Liver (tissue), 9 donors: ENCODE measurements around the gene RASAL2. TPM values are rescaled to one million over a fixed set of nuclear protein-coding genes. Genes with fewer than 3 reads are reported as not detected.

ENCODE experiments used
- DNase-seq: peaks from one replicate; pipeline ENCODE4 v3.0.0-alpha.2; 2017; ENCODE audit warnings: low spot score
- H3K27ac ChIP-seq, 2 donors: one replicate each; pipeline ENCODE4 v1.7.0; 2013; ENCODE audit warnings: inconsistent platforms in 2 of 2, low read length in 2 of 2, control low read depth in 1 of 2, low read depth in 1 of 2, mild to moderate bottlenecking in 1 of 2
- H3K27me3 ChIP-seq, 4 donors: one replicate each; pipeline versions ENCODE4 v1.6.1 to v1.7.0; 2013; ENCODE audit warnings: low read length in 3 of 4, inconsistent platforms in 1 of 4, mild to moderate bottlenecking in 1 of 4, moderate library complexity in 1 of 4; ENCODE audit not compliant: control insufficient read depth in 4 of 4, insufficient read depth in 4 of 4
- H3K36me3 ChIP-seq, 4 donors: one replicate each; pipeline versions ENCODE4 v1.6.1 to v1.7.0; 2013; ENCODE audit warnings: low read length in 3 of 4, mild to moderate bottlenecking in 3 of 4, low read depth in 1 of 4, moderate library complexity in 1 of 4; ENCODE audit not compliant: control insufficient read depth in 4 of 4, insufficient read depth in 3 of 4
- H3K4me1 ChIP-seq, 4 donors: one replicate each; pipeline versions ENCODE4 v1.6.1 to v1.7.0; 2013; ENCODE audit warnings: low read length in 3 of 4, mild to moderate bottlenecking in 3 of 4, moderate library complexity in 1 of 4; ENCODE audit not compliant: control insufficient read depth in 4 of 4, insufficient read depth in 4 of 4
- H3K4me3 ChIP-seq, 3 donors: one replicate each; pipeline versions ENCODE4 v1.6.1 to v1.7.0; 2013; ENCODE audit warnings: low read length in 3 of 3, control low read depth in 1 of 3, low read depth in 1 of 3, mild to moderate bottlenecking in 1 of 3
- H3K9ac ChIP-seq, 2 donors: one replicate each; pipeline ENCODE4 v1.7.0; 2013; ENCODE audit warnings: low read length in 2 of 2, mild to moderate bottlenecking in 2 of 2, moderate library complexity in 2 of 2, control low read depth in 1 of 2, low read depth in 1 of 2
- H3K9me3 ChIP-seq, 4 donors: one replicate each; pipeline versions ENCODE4 v1.6.1 to v1.7.0; 2013; ENCODE audit warnings: low read length in 3 of 4; ENCODE audit not compliant: control insufficient read depth in 4 of 4
- CTCF ChIP-seq: fragments of 150-350 bp; IDR thresholded peaks from 2 replicates; pipeline ENCODE4 v1.5.1; 2017; ENCODE audit warnings: improper control_type of control experiment, low read depth, low read length; ENCODE audit not compliant: missing input control
- EGR1 ChIP-seq, 2 donors: IDR thresholded peaks; 2 replicates each; pipeline ENCODE4 v1.6.1; 2016 to 2018; ENCODE audit warnings: antibody characterized with exemption in 2 of 2, low read depth in 2 of 2
- FOXA1 ChIP-seq: IDR thresholded peaks from 2 replicates; pipeline ENCODE4 v1.6.1; 2016; ENCODE audit warnings: antibody characterized with exemption
- FOXA2 ChIP-seq: IDR thresholded peaks from 2 replicates; pipeline ENCODE4 v1.6.1; 2016; ENCODE audit warnings: antibody characterized with exemption
- GABPA ChIP-seq, 2 donors: IDR thresholded peaks in 1 of 2; conservative IDR thresholded peaks in 1 of 2; 2 replicates each; pipeline ENCODE4 v1.6.1; 2016; ENCODE audit warnings: antibody characterized with exemption in 2 of 2, mild to moderate bottlenecking in 1 of 2, moderate library complexity in 1 of 2
- JUND ChIP-seq, 2 donors: IDR thresholded peaks; 2 replicates each; pipeline ENCODE4 v1.6.1; 2016; ENCODE audit warnings: antibody characterized with exemption in 2 of 2
- MAX ChIP-seq: IDR thresholded peaks from 2 replicates; pipeline ENCODE4 v1.6.1; 2016; ENCODE audit warnings: antibody characterized with exemption
- NR2F2 ChIP-seq: IDR thresholded peaks from 2 replicates; pipeline ENCODE4 v1.6.1; 2016; ENCODE audit warnings: antibody characterized with exemption
- RAD21 ChIP-seq, 2 donors: IDR thresholded peaks; 2 replicates each; pipeline ENCODE4 v1.6.1; 2016; ENCODE audit warnings: antibody characterized with exemption in 2 of 2, mild to moderate bottlenecking in 2 of 2
- REST ChIP-seq: IDR thresholded peaks from 2 replicates; pipeline ENCODE4 v1.6.1; 2016; ENCODE audit warnings: antibody characterized with exemption, mild to moderate bottlenecking
- RXRA ChIP-seq, 2 donors: IDR thresholded peaks; 2 replicates each; pipeline ENCODE4 v1.6.1; 2017 to 2018; ENCODE audit warnings: antibody characterized with exemption in 2 of 2, mild to moderate bottlenecking in 1 of 2
- SP1 ChIP-seq: IDR thresholded peaks from 2 replicates; pipeline ENCODE4 v1.6.1; 2018; ENCODE audit warnings: antibody characterized with exemption, mild to moderate bottlenecking
- TAF1 ChIP-seq: conservative IDR thresholded peaks from 2 replicates; pipeline ENCODE4 v1.6.1; 2016; ENCODE audit warnings: antibody characterized with exemption, mild to moderate bottlenecking
- YY1 ChIP-seq: IDR thresholded peaks from 2 replicates; pipeline ENCODE4 v1.6.1; 2016; ENCODE audit warnings: antibody characterized with exemption, mild to moderate bottlenecking
- ZBTB33 ChIP-seq: IDR thresholded peaks from 2 replicates; pipeline ENCODE4 v1.6.1; 2016; ENCODE audit warnings: antibody characterized with exemption
- WGBS: extraction: QIAGEN DNeasy Blood & Tissue Kit; methylation state at CpG from one replicate; pipeline ENCODE4 v1.1.7; 2013; 5-methylcytosine and 5-hydroxymethylcytosine counted together
- polyA plus RNA-seq, 2 donors: library from polyadenylated mRNA; stranded (reverse) in 1 of 2; unstranded in 1 of 2; fragments of 200-250 nt in 1 of 2; fragments of >200 nt in 1 of 2; fragmentation: Nextera tagmentation in 1 of 2; extraction: Ambion mirVana in 1 of 2; gene quantifications; one replicate each; pipeline versions ENCODE4 v1.2.1 to v1.2.3, GENCODE V29; 2013 to 2015
- total RNA-seq, 2 donors: library from RNA; depleted of rRNA; stranded (reverse); fragments of >200 nt; gene quantifications; one replicate each; pipeline ENCODE4 v1.2.3, GENCODE V29; 2014
- TF ChIP-seq, protein P1 (sequence below): IDR thresholded peaks from 2 replicates; pipeline ENCODE4 v1.6.1; 2016; ENCODE audit warnings: antibody characterized with exemption
- donor health status: healthy.
- donor health status: healthy.
- donor health status: healthy.
- donor health status: healthy.
- donor health status: healthy.

The RASAL2 gene
- total and polyA plus RNA-seq, 4 donors, result 1.8 to 8.1 (median 4.1) TPM

GRCh38 chr1:178094739-178095645 is 1.1 kb downstream of the RASAL2 start:
- no peaks in the 10 kb centered on the region for H3K9me3 ChIP-seq
- no peaks in the 10 kb centered on the region for H3K36me3 ChIP-seq
- H3K9ac ChIP-seq, result peak overlapping the region; percentile 50 to 58
- no peak for DNase-seq
- peaks cover 3 to 21% (median 14%) of the 10 kb centered on the region in 4 donors for H3K4me1 ChIP-seq
- H3K4me3 ChIP-seq, result peak overlapping the region; percentile 80 to 95 (median 84)
- 29% methylated on average over 11 of the region's 11 CpGs for WGBS
- TF ChIP-seq GABPA (IDR thresholded peaks at IDR 0.05 in 1 of 2, conservative IDR thresholded peaks at IDR 0.05 in 1 of 2), result no peak
- no peak for TF ChIP-seq JUND (IDR thresholded peaks at IDR 0.05)
- TF ChIP-seq RXRA (IDR thresholded peaks at IDR 0.05), result no peak
- no peak for TF ChIP-seq FOXA2
- TF ChIP-seq RAD21 (IDR thresholded peaks at IDR 0.05), result no peak
- TF ChIP-seq TAF1, result no peak
- TF ChIP-seq CTCF, result no peak
- TF ChIP-seq EGR1 (IDR thresholded peaks at IDR 0.05; ENCODE audit: low read depth in 2 of 2), result no peak
- no peak for TF ChIP-seq NR2F2
- TF ChIP-seq FOXA1, result no peak
- TF ChIP-seq, protein P1, sequence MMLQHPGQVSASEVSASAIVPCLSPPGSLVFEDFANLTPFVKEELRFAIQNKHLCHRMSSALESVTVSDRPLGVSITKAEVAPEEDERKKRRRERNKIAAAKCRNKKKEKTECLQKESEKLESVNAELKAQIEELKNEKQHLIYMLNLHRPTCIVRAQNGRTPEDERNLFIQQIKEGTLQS, result no peak
- TF ChIP-seq REST, result no peak
- TF ChIP-seq SP1, result no peak
- TF ChIP-seq YY1, result no peak
- TF ChIP-seq ZBTB33, result no peak
- TF ChIP-seq MAX, result no peak
- no peaks in the 10 kb centered on the region for H3K27me3 ChIP-seq
- H3K27ac ChIP-seq, result peak overlapping the region; percentile 77 to 80
